GM19372 (cell line): Measurements from ENCODE around the gene CAP2.
"Not testable (repeated sequence)": the region's sequence is repeated elsewhere in the genome, so short reads cannot be mapped to it uniquely, and the experiment has no call there.

Source experiments
- ATAC-seq: cut with Tn5 transposase; IDR thresholded peaks from one replicate; pipeline ENCODE4 v1.9.1; 2021; ENCODE audit warnings: mild to moderate bottlenecking, low read depth, moderate library complexity; ENCODE audit not compliant: unreplicated experiment

CAP2 gene

GRCh38 chr6:17562636-17563035 lies 169.2 kb downstream of the CAP2 start:
- ATAC-seq, result no peak

DNA sequence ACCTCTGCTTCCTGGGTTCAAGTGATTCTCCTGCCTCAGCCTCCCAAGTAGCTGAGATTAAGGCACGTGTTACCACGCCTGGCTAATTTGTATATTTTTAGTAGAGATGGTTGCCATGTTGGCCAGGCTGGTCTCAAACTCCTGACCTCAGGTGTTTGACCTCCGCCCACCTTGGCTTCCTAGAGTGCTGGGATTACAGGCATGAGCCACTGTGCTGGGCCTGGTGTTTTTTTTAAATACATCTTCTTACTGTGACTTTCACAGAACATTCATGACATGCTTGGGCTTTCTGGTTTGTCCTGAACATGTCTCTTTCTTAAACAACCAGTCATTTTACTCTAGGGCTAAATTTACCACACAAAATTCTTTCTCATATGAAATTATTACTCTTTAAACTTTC lies 172.0 kb downstream of the CAP2 start:
- ATAC-seq, result no peak

DNA sequence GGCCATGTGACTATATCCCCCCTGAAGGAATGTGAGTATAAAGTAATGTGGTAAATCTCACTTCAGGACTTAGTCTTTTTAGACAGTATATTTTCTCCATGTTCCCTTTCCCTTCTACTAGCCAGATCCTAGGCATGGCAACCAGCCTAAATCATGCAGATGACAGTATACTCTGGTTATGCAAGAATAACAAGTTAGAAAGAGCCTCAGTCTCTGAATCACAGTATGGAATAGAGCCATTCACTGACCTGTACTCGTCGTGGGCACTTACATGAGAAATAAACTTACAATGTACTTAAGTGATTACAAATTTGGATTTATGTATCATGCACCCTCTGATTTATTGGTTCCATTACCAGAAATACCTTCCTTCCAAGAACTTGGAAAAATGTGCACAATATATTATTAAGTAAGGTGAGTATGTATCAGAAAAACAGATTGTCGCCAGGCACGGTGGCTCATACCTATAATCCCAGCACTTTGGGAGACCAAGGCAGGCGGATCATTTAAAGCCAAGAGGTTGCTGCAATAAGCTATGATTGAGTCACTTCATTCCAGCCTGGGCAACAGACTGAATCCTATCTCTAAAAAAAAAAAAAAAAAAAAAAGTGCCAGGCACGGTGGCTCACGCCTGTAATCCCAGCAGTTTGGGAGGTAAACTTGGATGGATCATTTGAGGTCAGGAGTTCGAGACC lies 181.6 kb downstream of the CAP2 start:
- no peak for ATAC-seq

GRCh38 chr6:17577059-17577458 lies 183.7 kb downstream of the CAP2 start:
- ATAC-seq, result no peak

DNA sequence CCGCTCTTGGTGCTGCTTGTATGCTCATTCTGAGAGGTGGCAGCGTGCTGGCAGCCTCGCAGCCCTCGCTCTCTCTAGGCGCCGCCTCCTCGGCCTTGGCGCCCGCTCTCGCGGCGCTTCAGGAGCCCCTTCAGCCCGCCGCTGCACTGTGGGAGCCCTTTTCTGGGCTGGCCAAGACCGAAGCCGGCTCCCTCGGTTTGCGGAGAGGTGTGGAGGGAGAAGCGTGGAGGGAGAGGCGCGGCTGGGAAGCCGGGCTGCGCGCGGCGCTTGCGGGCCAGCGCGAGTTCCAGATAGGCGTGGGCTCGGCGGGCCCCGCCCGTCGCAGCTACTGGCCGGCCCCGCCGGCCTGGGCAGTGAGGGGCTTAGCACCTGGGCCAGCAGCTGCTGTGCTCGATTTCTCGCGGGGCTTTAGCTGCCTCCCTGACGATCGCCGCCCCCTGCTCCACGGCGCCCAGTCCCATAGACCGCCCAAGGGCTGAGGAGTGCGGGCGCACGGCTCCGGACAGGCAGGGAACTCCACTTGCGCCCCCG lies 187.2 kb downstream of the CAP2 start:
- no peak for ATAC-seq

- ATAC-seq, result not testable (repeated sequence)
Observed at GRCh38 chr6:17581282-17581681, 187.9 kb downstream of the CAP2 start.

DNA sequence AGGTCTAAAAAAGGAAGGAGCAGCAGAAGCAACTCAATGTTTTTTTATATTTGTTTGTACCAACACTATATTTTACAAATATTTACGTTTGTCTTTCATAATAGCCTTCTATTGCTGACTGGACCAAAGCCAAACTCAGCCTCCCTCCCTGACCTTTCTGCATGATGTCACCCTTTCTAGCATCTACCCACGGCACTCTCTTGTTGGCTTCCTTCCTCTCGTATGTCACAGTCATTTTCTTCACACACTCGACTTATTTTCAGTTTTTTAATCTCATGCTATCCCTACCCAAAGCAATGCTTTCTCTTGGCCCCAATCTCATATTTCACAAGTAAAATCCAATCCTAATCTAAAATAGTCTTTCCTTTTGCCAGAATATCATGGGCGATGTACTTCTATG lies 190.4 kb downstream of the CAP2 start:
- ATAC-seq, result no peak

GRCh38 chr6:17584241-17584803 lies 190.9 kb downstream of the CAP2 start:
- peak; percentile 66 for ATAC-seq

DNA sequence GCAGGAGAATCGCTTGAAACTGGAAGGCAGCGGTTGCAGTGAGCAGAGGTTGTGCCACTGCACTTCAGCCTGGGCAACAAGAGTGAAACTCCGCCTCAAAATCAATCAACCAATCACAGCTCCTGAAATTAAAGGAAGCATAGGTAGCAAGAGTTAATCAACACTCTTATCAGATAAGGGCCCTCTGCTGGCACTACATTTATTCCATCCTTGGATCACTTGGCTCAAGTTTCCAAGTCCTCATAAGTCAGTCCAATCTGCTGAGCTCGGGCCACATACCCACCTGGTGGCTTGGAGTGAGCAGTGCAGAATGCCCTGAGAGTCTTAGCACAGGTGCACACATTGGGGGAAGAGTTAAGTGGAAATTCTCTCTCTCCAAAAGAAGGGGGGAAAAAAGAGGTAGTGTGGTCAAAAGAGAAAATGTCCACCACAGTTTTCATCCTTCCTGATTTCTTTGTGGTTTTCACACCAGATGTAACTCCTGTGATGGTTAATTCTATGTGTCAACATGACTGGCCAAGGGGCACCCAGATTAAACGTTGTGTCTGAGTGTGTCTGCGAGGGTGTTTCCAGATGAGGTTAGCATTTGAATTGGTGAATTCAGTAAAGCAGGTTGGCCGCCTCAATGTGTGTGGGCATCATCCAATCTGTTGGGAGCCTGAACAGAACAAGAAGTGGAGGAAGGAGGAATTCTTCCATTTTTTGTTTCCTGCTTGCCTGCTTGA lies 192.5 kb downstream of the CAP2 start:
- ATAC-seq, result no peak

- not testable (repeated sequence) for ATAC-seq
Observed at GRCh38 chr6:17586623-17587022, 193.2 kb downstream of the CAP2 start.

DNA sequence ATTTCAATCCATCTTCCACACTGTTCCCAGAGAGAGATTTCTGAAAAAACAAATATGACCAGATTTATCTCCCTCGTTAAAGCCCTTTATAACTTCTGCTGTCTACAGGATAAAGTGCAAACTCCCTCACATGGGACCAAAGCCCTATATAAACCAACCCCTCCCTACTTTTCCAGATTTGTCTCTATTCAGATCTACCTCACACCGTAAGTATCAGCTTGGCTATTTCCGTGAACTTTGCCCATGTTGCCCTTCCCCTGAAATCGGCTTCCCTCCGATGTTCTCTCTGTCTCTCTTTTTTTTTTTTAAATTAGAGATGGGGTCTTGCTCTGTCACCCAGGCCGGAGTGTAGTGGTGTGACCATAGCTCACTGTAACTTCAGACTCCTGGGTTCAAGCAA lies 194.6 kb downstream of the CAP2 start:
- no peak for ATAC-seq

- ATAC-seq, result no peak
Observed at GRCh38 chr6:17589406-17590096, 196.2 kb downstream of the CAP2 start.

DNA sequence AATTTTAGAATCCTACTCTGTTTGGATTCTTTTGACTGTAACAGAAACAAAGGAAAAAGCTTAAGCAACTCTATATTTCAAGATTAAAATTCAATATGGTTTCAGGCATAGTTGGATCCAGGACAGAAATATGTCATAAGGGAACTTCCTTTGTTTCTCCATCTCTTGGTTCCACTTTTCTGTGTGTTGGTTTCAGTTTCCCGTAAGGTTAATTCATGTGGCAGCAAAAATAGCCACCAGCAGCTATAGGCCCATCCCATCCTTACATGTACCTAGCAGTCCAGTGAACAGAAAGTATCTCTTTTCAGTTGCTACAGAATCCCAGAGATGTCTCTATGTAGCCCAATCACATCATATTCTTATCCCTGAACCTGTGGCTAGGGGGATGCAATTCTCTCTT lies 197.9 kb downstream of the CAP2 start:
- no peak for ATAC-seq

DNA sequence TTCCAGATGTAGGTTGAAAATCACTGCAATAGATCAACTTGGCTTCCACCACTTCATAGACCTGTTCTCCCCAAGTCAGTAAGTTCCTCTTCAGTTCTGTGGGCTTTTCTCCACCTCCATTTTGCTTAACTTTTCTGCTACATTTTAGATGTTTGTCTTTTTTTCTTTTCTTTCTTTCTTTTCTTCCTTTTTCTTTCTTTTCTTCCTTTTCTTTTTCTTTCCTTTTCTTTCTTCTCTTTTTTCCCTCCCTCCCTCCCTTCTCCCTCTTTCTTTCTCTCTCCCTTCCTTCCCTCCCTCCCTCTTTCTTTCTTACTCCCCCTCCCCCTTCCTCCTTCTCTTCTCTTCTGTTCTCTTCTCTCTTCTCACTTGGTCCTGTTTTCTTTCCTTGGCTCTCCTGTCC lies 199.9 kb downstream of the CAP2 start:
- no peak for ATAC-seq

- ATAC-seq, result no peak
Observed at GRCh38 chr6:17596085-17596484, 202.7 kb downstream of the CAP2 start.

DNA sequence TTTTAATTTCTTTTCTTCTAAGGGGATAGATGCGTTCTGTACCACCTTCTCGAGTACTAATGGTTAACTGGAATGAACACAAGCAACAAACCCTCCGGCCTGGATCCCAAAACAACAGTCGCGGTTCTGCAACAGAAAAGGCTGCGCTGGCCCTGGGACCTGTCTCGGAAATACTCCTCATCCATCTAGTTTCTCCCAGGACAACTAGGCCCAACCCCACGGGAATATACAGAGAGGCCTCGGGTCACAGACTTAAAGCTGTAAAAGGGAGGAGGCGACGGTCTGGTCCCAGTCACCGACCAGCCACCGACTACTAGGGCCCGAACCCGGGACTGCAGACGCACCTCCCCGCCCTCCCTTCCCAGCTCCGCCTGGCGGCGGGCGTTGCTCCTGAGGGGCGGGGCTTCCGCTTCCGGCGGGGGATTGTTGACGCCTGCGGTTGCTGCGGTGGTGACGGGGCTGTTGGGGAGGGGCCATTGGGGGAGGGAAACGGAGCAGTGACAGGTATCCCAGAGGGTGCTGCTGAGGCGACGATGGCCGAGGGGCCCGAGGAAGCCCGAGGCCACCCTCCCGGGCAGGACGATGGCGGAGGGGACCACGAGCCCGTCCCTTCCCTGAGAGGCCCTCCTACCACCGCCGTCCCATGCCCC lies 206.6 kb downstream of the CAP2 start, which contains the start of gene FAM8A1:
Gene FAM8A1, plus strand, starts transcription at position 426 of the 650 bp plus-strand sequence. Its CDS starts 108 bp downstream, at position 534.
- peak; percentile 86 for ATAC-seq

- ATAC-seq, result peak; percentile 55
Observed at GRCh38 chr6:17600527-17601385, 207.4 kb downstream of the CAP2 start.

- ATAC-seq, result no peak
Observed at GRCh38 chr6:17601386-17601703, 207.9 kb downstream of the CAP2 start.

DNA sequence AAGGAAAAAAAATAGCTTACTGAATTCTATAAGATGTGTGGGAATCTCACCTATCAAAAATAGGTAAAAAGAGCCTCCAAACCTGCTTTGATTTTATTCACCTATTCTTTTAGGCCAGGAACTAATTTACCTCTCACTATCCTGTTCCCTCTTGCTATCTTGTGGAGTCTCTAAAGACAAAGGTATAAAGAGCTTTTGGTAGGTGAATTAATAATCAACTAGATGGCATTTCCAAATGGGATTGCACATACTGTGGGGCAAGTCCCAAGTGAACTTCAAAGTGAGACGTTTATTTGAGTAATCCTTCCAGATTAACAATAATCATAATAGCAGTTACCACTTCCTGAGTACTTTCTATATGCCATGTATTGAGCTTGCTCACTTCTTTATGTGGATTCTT lies 209.5 kb downstream of the CAP2 start:
- ATAC-seq, result no peak

GRCh38 chr6:17606606-17607005 lies 213.2 kb downstream of the CAP2 start:
- ATAC-seq, result no peak
